Dermis microvascular lymphatic vessel endothelial cell (primary cell): ENCODE results near the gene SLC22A3. TPM values are rescaled to one million over a fixed set of nuclear protein-coding genes. Genes with fewer than 3 reads are reported as not detected.

Experiments
- total RNA-seq: library from RNA; depleted of rRNA; stranded (reverse); fragments of >200 nt; gene quantifications from 2 replicates; pipeline ENCODE4 v1.2.1, GENCODE V29; 2014

SLC22A3 gene
- total RNA-seq, 1 donor from 2014 or later: not detected

Other genes starting within 250 kb of the SLC22A3 start
- 0.13 TPM in 1 of 2 replicates, not detected in the other for gene SLC22A1, start 226.6 kb upstream of the SLC22A3 start, total RNA-seq
- not detected in 2 replicates for gene SLC22A2, start 89.6 kb upstream of the SLC22A3 start, total RNA-seq